Epidermal melanocyte (primary cell): Measurements from ENCODE around the gene LIX1.
A peak's percentile ranks its signal among the peaks of the same experiment; 100 is the strongest.

Source experiments
- DNase-seq: peaks from one replicate; pipeline ENCODE4 v3.0.0; 2011; ENCODE audit warnings: low spot score; ENCODE audit not compliant: insufficient read length

The LIX1 gene

GRCh38 chr5:97074859-97075489, 67.4 kb downstream of the LIX1 start:
- no peak for DNase-seq

- DNase-seq = no peak
These were observed 69.0 kb downstream of the LIX1 start for GRCh38 chr5:97073420-97073819.

- DNase-seq = no peak
These were observed 69.7 kb downstream of the LIX1 start for GRCh38 chr5:97072696-97073095.

GRCh38 chr5:97071993-97072392, 70.4 kb downstream of the LIX1 start:
- DNase-seq = no peak

- DNase-seq = no peak
These were observed 71.3 kb downstream of the LIX1 start for GRCh38 chr5:97071101-97071500.

GRCh38 chr5:97070234-97070633, 72.2 kb downstream of the LIX1 start:
- DNase-seq = no peak

- no peak for DNase-seq
These were observed 75.0 kb downstream of the LIX1 start for GRCh38 chr5:97067296-97067850.

- no peak for DNase-seq
These were observed 76.9 kb downstream of the LIX1 start for GRCh38 chr5:97065475-97065874.

GRCh38 chr5:97063251-97063650, 79.2 kb downstream of the LIX1 start:
- no peak for DNase-seq

GRCh38 chr5:97062046-97062445, 80.4 kb downstream of the LIX1 start:
- DNase-seq = no peak

- no peak for DNase-seq
These were observed 86.1 kb downstream of the LIX1 start for GRCh38 chr5:97056263-97056662.

GRCh38 chr5:97049175-97049574, 93.2 kb downstream of the LIX1 start:
- no peak for DNase-seq

- DNase-seq = peak; percentile 32
These were observed 95.3 kb downstream of the LIX1 start for GRCh38 chr5:97047076-97047475.

GRCh38 chr5:97046270-97046982, 96.0 kb downstream of the LIX1 start:
- DNase-seq = no peak

GRCh38 chr5:97044052-97044451, 98.4 kb downstream of the LIX1 start:
- no peak for DNase-seq

GRCh38 chr5:97043511-97043910, 98.9 kb downstream of the LIX1 start:
- no peak for DNase-seq

GRCh38 chr5:97042996-97043395, 99.4 kb downstream of the LIX1 start:
- no peak for DNase-seq
